ENCODE measurements around the gene ELFN2. TPM values are rescaled to one million over a fixed set of nuclear protein-coding genes. Genes with fewer than 3 reads are reported as not detected.

ELFN2 gene
- total RNA-seq, 1 donor from 2014 or later, result 0.82 TPM

GRCh38 chr22:37427711-37428635 is 694 bp upstream of the ELFN2 start:
- Histone ChIP-seq H3F3A (ENCODE audit: low read depth) (peaks cover 35% of the 10 kb centered on the region), H3K36me3 (no peaks in the 10 kb centered on the region), H4K20me1 (ENCODE audit: low read depth) (peaks cover 17% of the 10 kb centered on the region), H3K9ac (no peak overlapping the region), H3K4me1 (peaks cover 11% of the 10 kb centered on the region), H3K27me3 (peaks cover 58% of the 10 kb centered on the region), H3K4me2 (peak overlapping the region; percentile 89), H3K9me3 (ENCODE audit: low read depth) (no peaks in the 10 kb centered on the region), H3K4me3 (peak overlapping the region; percentile 65), H2AFZ (replicated peaks) (no peak overlapping the region), H3K27ac (no peak overlapping the region), H3K79me2 (ENCODE audit: low read depth) (no peaks in the 10 kb centered on the region)
- H3K36me3 Mint-ChIP-seq, result no peaks in the 10 kb centered on the region
- H3K27ac Mint-ChIP-seq, result no peak overlapping the region
- H3K9me3 Mint-ChIP-seq, result peaks cover 4% of the 10 kb centered on the region
- DNase-seq (ENCODE audit: low spot score), result peak; percentile 41
- TF ChIP-seq EZH2 (IDR thresholded peaks at IDR 0.05), result peak; percentile 57
- TF ChIP-seq CTCF (IDR thresholded peaks at IDR 0.05), result no peak
- peak; percentile 78 for TF ChIP-seq EZH2phosphoT487 (IDR thresholded peaks at IDR 0.05)
- H3K4me1 Mint-ChIP-seq, result peaks cover 37% of the 10 kb centered on the region
- H3K4me3 Mint-ChIP-seq, result peak overlapping the region; percentile 66
- peaks cover 55% of the 10 kb centered on the region for H3K27me3 Mint-ChIP-seq (ENCODE audit: insufficient read depth, low read depth)

- no peak for DNase-seq (ENCODE audit: low spot score)
- H3K9ac ChIP-seq, result no peak overlapping the region
- H3K27me3 ChIP-seq, result peaks cover 61% of the 10 kb centered on the region
- H3K9me3 Mint-ChIP-seq, result peaks cover under 1% of the 10 kb centered on the region
- H3K27ac Mint-ChIP-seq, result no peak overlapping the region
- H3F3A ChIP-seq (ENCODE audit: low read depth), result peaks cover 41% of the 10 kb centered on the region
- no peaks in the 10 kb centered on the region for H3K79me2 ChIP-seq (ENCODE audit: low read depth)
- no peaks in the 10 kb centered on the region for H3K36me3 Mint-ChIP-seq
- peak overlapping the region; percentile 78 for H3K4me3 Mint-ChIP-seq
- H3K4me2 ChIP-seq, result peak overlapping the region; percentile 89
- TF ChIP-seq EZH2phosphoT487 (IDR thresholded peaks at IDR 0.05) (peak; percentile 10), EZH2 (IDR thresholded peaks at IDR 0.05) (peak; percentile 43), CTCF (IDR thresholded peaks at IDR 0.05) (no peak)
- peaks cover 17% of the 10 kb centered on the region for H4K20me1 ChIP-seq (ENCODE audit: low read depth)
- H3K4me1 ChIP-seq, result peaks cover 11% of the 10 kb centered on the region
- peaks cover 29% of the 10 kb centered on the region for H3K4me1 Mint-ChIP-seq
- H3K9me3 ChIP-seq (ENCODE audit: low read depth), result no peaks in the 10 kb centered on the region
- H2AFZ ChIP-seq (replicated peaks), result no peak overlapping the region
- peaks cover 60% of the 10 kb centered on the region for H3K27me3 Mint-ChIP-seq (ENCODE audit: insufficient read depth, low read depth)
- no peaks in the 10 kb centered on the region for H3K36me3 ChIP-seq
- H3K27ac ChIP-seq, result no peak overlapping the region
- peak overlapping the region; percentile 65 for H3K4me3 ChIP-seq
Observed at GRCh38 chr22:37426706-37427134, 559 bp downstream of the ELFN2 start.

- H3K9me3 ChIP-seq (ENCODE audit: low read depth), result no peaks in the 10 kb centered on the region
- no peak overlapping the region for H2AFZ ChIP-seq (replicated peaks)
- H3K27me3 Mint-ChIP-seq (ENCODE audit: insufficient read depth, low read depth), result peaks cover 64% of the 10 kb centered on the region
- H3K36me3 ChIP-seq, result no peaks in the 10 kb centered on the region
- TF ChIP-seq EZH2phosphoT487 (IDR thresholded peaks at IDR 0.05) (no peak), CTCF (IDR thresholded peaks at IDR 0.05) (no peak), EZH2 (IDR thresholded peaks at IDR 0.05) (no peak)
- no peak overlapping the region for H3K4me3 ChIP-seq
- no peak overlapping the region for H3K27ac Mint-ChIP-seq
- H3K36me3 Mint-ChIP-seq, result no peaks in the 10 kb centered on the region
- H3K9ac ChIP-seq, result no peak overlapping the region
- peaks cover 33% of the 10 kb centered on the region for H3K4me1 Mint-ChIP-seq
- H3F3A ChIP-seq (ENCODE audit: low read depth), result peaks cover 45% of the 10 kb centered on the region
- H3K4me3 Mint-ChIP-seq, result peak overlapping the region; percentile 78
- H3K9me3 Mint-ChIP-seq, result no peaks in the 10 kb centered on the region
- H3K27ac ChIP-seq, result no peak overlapping the region
- no peaks in the 10 kb centered on the region for H3K79me2 ChIP-seq (ENCODE audit: low read depth)
- peak overlapping the region; percentile 89 for H3K4me2 ChIP-seq
- peaks cover 11% of the 10 kb centered on the region for H3K4me1 ChIP-seq
- H3K27me3 ChIP-seq, result peaks cover 68% of the 10 kb centered on the region
- DNase-seq (ENCODE audit: low spot score), result peak; percentile 76
- peaks cover 17% of the 10 kb centered on the region for H4K20me1 ChIP-seq (ENCODE audit: low read depth)
Observed at GRCh38 chr22:37425800-37426705, 1.2 kb downstream of the ELFN2 start.

All from neural progenitor cell (in vitro differentiated cells).